ENCODE measurements around the gene PTPRH. TPM values are rescaled to one million over a fixed set of nuclear protein-coding genes. Genes with fewer than 3 reads are reported as not detected.

The PTPRH gene
- total RNA-seq, 1 experiment from 2014 or later, result 15.9 TPM

DNA sequence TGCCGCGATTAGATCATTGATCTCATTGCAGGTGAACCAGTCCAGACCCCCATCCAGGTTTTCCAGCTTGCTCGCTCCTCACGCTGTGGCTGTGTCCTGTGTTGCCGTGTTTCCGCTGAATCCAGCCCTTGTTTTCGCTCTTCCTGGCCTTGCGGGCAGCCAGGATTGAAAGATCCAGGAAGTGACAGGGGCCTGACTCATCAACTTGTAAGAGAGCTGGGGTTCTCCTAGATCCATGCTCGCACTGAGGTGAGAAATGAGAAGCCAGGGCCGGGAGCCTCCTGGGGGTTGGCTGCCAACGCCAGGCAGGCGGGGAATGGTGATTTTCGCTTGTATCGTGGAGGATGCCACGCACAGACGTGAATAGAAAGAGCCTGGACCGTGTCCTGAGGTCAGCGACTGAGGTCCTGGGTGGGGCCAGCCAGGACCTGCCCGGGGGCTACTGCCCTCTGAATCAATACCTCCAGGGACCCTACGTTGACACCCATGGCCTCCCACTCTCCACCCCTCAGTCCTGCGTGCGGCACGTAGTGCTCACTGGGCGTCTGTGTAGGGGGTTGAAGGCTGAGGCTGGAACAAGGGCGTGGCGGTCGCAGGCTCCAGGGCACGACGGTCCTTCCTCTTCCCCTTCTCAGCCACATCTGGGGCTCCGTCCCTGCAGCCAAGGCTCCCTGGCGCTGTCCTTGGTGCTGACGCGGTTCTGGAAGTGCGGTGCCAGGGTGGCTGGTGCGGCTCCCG lies 7.3 kb upstream of the PTPRH start (continued):
- TF ChIP-seq, protein P1, sequence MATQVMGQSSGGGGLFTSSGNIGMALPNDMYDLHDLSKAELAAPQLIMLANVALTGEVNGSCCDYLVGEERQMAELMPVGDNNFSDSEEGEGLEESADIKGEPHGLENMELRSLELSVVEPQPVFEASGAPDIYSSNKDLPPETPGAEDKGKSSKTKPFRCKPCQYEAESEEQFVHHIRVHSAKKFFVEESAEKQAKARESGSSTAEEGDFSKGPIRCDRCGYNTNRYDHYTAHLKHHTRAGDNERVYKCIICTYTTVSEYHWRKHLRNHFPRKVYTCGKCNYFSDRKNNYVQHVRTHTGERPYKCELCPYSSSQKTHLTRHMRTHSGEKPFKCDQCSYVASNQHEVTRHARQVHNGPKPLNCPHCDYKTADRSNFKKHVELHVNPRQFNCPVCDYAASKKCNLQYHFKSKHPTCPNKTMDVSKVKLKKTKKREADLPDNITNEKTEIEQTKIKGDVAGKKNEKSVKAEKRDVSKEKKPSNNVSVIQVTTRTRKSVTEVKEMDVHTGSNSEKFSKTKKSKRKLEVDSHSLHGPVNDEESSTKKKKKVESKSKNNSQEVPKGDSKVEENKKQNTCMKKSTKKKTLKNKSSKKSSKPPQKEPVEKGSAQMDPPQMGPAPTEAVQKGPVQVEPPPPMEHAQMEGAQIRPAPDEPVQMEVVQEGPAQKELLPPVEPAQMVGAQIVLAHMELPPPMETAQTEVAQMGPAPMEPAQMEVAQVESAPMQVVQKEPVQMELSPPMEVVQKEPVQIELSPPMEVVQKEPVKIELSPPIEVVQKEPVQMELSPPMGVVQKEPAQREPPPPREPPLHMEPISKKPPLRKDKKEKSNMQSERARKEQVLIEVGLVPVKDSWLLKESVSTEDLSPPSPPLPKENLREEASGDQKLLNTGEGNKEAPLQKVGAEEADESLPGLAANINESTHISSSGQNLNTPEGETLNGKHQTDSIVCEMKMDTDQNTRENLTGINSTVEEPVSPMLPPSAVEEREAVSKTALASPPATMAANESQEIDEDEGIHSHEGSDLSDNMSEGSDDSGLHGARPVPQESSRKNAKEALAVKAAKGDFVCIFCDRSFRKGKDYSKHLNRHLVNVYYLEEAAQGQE (IDR thresholded peaks at IDR 0.05; ENCODE audit: low read depth), result no peak; the same call in none of the 2 replicates
- peak; percentile 23 for TF ChIP-seq POLR2A (IDR thresholded peaks at IDR 0.05; ENCODE audit: borderline replicate concordance, extremely low read depth, insufficient read depth, insufficient read length)
- TF ChIP-seq SIN3A (IDR thresholded peaks at IDR 0.05; ENCODE audit: low read depth), result peak; percentile 76

DNA sequence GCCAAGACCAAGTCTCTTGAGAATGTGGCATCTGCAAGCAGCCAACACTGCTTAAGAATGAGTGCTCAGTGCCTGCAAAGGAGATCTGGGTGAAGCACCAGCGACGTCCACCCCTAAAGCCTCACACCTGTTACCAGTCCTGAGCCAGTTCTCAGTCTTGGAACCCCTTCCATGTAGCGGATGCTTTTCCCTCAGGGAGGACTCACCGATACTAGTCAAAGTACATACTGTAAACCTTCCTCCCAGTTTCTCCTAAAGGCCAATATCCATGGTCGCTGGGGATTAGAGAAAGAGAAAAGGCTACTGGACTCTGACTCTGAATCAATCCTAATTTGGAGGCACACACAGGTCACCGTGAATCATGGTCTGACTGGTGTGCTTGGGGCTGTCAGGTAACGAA lies 4.2 kb upstream of the PTPRH start:
- TF ChIP-seq POLR2A (IDR thresholded peaks at IDR 0.05; ENCODE audit: borderline replicate concordance, extremely low read depth, insufficient read depth, insufficient read length) (no peak), JUND (IDR thresholded peaks at IDR 0.05) (no peak), CBX3 (IDR thresholded peaks at IDR 0.05; ENCODE audit: low read depth) (no peak), EZH2 (IDR thresholded peaks at IDR 0.05) (no peak), POLR2AphosphoS5 (IDR thresholded peaks at IDR 0.05; ENCODE audit: low read depth, low read length) (no peak), SP1 (IDR thresholded peaks at IDR 0.05; ENCODE audit: low read depth) (no peak), EZH2phosphoT487 (IDR thresholded peaks at IDR 0.05; ENCODE audit: borderline replicate concordance) (no peak), SIN3A (IDR thresholded peaks at IDR 0.05; ENCODE audit: low read depth) (no peak), YY1 (IDR thresholded peaks at IDR 0.05; ENCODE audit: extremely low read depth, insufficient replicate concordance, low read depth, low read length) (no peak), CEBPB (IDR thresholded peaks at IDR 0.05; ENCODE audit: low read depth) (no peak), FOSL1 (IDR thresholded peaks at IDR 0.05; ENCODE audit: low read depth) (no peak), EGR1 (IDR thresholded peaks at IDR 0.05; ENCODE audit: low read depth) (no peak)
- TF ChIP-seq, protein P2, sequence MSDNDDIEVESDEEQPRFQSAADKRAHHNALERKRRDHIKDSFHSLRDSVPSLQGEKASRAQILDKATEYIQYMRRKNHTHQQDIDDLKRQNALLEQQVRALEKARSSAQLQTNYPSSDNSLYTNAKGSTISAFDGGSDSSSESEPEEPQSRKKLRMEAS (IDR thresholded peaks at IDR 0.05), result no peak
- TF ChIP-seq, protein P3, sequence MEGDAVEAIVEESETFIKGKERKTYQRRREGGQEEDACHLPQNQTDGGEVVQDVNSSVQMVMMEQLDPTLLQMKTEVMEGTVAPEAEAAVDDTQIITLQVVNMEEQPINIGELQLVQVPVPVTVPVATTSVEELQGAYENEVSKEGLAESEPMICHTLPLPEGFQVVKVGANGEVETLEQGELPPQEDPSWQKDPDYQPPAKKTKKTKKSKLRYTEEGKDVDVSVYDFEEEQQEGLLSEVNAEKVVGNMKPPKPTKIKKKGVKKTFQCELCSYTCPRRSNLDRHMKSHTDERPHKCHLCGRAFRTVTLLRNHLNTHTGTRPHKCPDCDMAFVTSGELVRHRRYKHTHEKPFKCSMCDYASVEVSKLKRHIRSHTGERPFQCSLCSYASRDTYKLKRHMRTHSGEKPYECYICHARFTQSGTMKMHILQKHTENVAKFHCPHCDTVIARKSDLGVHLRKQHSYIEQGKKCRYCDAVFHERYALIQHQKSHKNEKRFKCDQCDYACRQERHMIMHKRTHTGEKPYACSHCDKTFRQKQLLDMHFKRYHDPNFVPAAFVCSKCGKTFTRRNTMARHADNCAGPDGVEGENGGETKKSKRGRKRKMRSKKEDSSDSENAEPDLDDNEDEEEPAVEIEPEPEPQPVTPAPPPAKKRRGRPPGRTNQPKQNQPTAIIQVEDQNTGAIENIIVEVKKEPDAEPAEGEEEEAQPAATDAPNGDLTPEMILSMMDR (IDR thresholded peaks at IDR 0.05 in 2 of 3, conservative IDR thresholded peaks at IDR 0.05 in 1 of 3; ENCODE audit: borderline replicate concordance in 1 of 3, insufficient read depth in 1 of 3, low read depth in 2 of 3, low read length in 2 of 3), result no peak
- ChIA-PET CTCF (interaction anchor here (0.8 kb wide), 1 partner anchor 205 kb away, joined by 4 read pairs; no protein-coding TSS in a partner anchor), POLR2A (no interaction called here), RAD21 (ENCODE audit: low non-redundant PET in 1 of 2, low total read pairs in 2 of 2, uncharacterized antibody in 2 of 2, unreplicated experiment in 2 of 2) (no interaction called here)
- Histone ChIP-seq H3K4me2 (ENCODE audit: low read length) (no peak overlapping the region), H3K9me3 (ENCODE audit: control insufficient read depth in 1 of 2, insufficient read depth in 1 of 2, low read depth in 1 of 2, low read length in 2 of 2) (no peaks in the 10 kb centered on the region), H4K20me1 (ENCODE audit: insufficient read depth) (no peaks in the 10 kb centered on the region), H3K4me3 (replicated peaks in 1 of 2; ENCODE audit: low read depth in 1 of 2, low read length in 2 of 2) (no peak overlapping the region), H3K4me1 (ENCODE audit: control insufficient read depth in 1 of 2, insufficient read depth in 2 of 2, low read length in 2 of 2) (peaks cover 38 to 69% of the 10 kb centered on the region in 2 experiments), H3K9ac (ENCODE audit: low read length) (no peak overlapping the region), H3K27ac (ENCODE audit: low read depth, low read length) (no peak overlapping the region), H2AFZ (ENCODE audit: low read depth, low read length, poor library complexity, severe bottlenecking) (no peak overlapping the region), H3K79me2 (ENCODE audit: insufficient read depth, low read length) (no peaks in the 10 kb centered on the region), H3K27me3 (ENCODE audit: insufficient read depth, low read length) (no peaks in the 10 kb centered on the region), H3K36me3 (ENCODE audit: control insufficient read depth in 1 of 2, insufficient read depth in 2 of 2, low read length in 2 of 2) (no peaks in the 10 kb centered on the region), H3K9me2 (ENCODE audit: insufficient read depth) (no peaks in the 10 kb centered on the region)
- no peak for ATAC-seq
- no TSS peak for BruUV-seq (replicated peaks)
- intact Hi-C loops (cut with micrococcal nuclease), result loop anchor here (10.0 kb wide), 1 partner anchor 231 kb away; the partner anchor contains the start of gene SHISA7
- DNase-seq (ENCODE audit: low read depth, low spot score), result no peak
